Effector memory CD8-positive, alpha-beta T cell (primary cell): Measurements from ENCODE around the gene KLRD1.
"Not testable (repeated sequence)": the region's sequence is repeated elsewhere in the genome, so short reads cannot be mapped to it uniquely, and the experiment has no call there.

Source experiments
- ATAC-seq: fragments of 150-1000 bp; cut with Tn5 transposase; replicated peaks from 2 replicates; pipeline ENCODE4 v1.10.0; 2021; ENCODE audit warnings: mild to moderate bottlenecking, moderate library complexity
- DNase-seq, 3 experiments: peaks; one replicate each; pipeline ENCODE4 v3.0.0; 2021
- H3K27ac Mint-ChIP-seq, 2 donors: one replicate each; pipeline ENCODE4 v1.8.0; 2022; ENCODE audit warnings: mild to moderate bottlenecking in 2 of 2, mixed read lengths in 2 of 2, moderate library complexity in 2 of 2
- H3K27me3 Mint-ChIP-seq, 2 donors: one replicate each; pipeline ENCODE4 v1.8.0; 2022; ENCODE audit warnings: mixed read lengths in 2 of 2
- H3K36me3 Mint-ChIP-seq: one replicate; pipeline ENCODE4 v1.8.0; 2022; ENCODE audit warnings: mild to moderate bottlenecking, moderate library complexity, mixed read lengths; ENCODE audit not compliant: insufficient read depth
- H3K4me1 Mint-ChIP-seq, 2 donors: one replicate each; pipeline ENCODE4 v1.8.0; 2022; ENCODE audit warnings: low read depth in 2 of 2, mixed read lengths in 2 of 2
- H3K4me3 Mint-ChIP-seq, 2 donors: one replicate each; pipeline ENCODE4 v1.8.0; 2022; ENCODE audit warnings: mild to moderate bottlenecking in 2 of 2, mixed read lengths in 2 of 2, moderate library complexity in 2 of 2
- H3K9me3 Mint-ChIP-seq, 2 donors: one replicate each; pipeline ENCODE4 v1.8.0; 2022; ENCODE audit warnings: mixed read lengths in 2 of 2

The KLRD1 gene

GRCh38 chr12:10366875-10367274, 59.2 kb downstream of the KLRD1 start:
- peak; percentile 24 for ATAC-seq
- peaks cover 37 to 39% of the 10 kb centered on the region in 2 donors for H3K4me1 Mint-ChIP-seq
- DNase-seq = no peak
- H3K27ac Mint-ChIP-seq = peak overlapping the region in 1 of 2 donors; percentile 9
- H3K9me3 Mint-ChIP-seq = no peaks in the 10 kb centered on the region
- peak overlapping the region in 1 of 2 donors; percentile 33 for H3K4me3 Mint-ChIP-seq
- no peaks in the 10 kb centered on the region for H3K27me3 Mint-ChIP-seq
- peaks cover 46% of the 10 kb centered on the region for H3K36me3 Mint-ChIP-seq

GRCh38 chr12:10367714-10368113, 60.0 kb downstream of the KLRD1 start:
- peaks cover 40 to 45% of the 10 kb centered on the region in 2 donors for H3K4me1 Mint-ChIP-seq

GRCh38 chr12:10368206-10369171, 60.8 kb downstream of the KLRD1 start:
- ATAC-seq = no peak
- Mint-ChIP-seq H3K9me3 (no peaks in the 10 kb centered on the region), H3K4me3 (peak overlapping the region in 1 of 2 donors; percentile 11), H3K4me1 (peaks cover 42 to 50% of the 10 kb centered on the region in 2 donors), H3K27me3 (no peaks in the 10 kb centered on the region), H3K27ac (peak overlapping the region; percentile 80 to 92), H3K36me3 (peaks cover 59% of the 10 kb centered on the region)
- DNase-seq = no peak

More at GRCh38 chr12:10367714-10368113, 60.0 kb downstream of the KLRD1 start:
- H3K27ac Mint-ChIP-seq = peak overlapping the region; percentile 80 to 92
- not testable (repeated sequence) for DNase-seq, H3K27me3 Mint-ChIP-seq, H3K9me3 Mint-ChIP-seq, ATAC-seq, H3K4me3 Mint-ChIP-seq
- peaks cover 51% of the 10 kb centered on the region for H3K36me3 Mint-ChIP-seq

GRCh38 chr12:10369557-10370415, 62.1 kb downstream of the KLRD1 start:
- Mint-ChIP-seq H3K9me3 (no peaks in the 10 kb centered on the region), H3K4me3 (peak overlapping the region; percentile 62 to 75), H3K36me3 (peaks cover 72% of the 10 kb centered on the region), H3K27ac (peak overlapping the region; percentile 66 to 80), H3K27me3 (no peaks in the 10 kb centered on the region), H3K4me1 (peaks cover 51 to 63% of the 10 kb centered on the region in 2 donors)
- peak; percentile 31 for ATAC-seq
- no peak for DNase-seq

- H3K36me3 Mint-ChIP-seq = peaks cover 94% of the 10 kb centered on the region
- not testable (repeated sequence) for H3K9me3 Mint-ChIP-seq, DNase-seq
Observed at GRCh38 chr12:10371893-10372535, 64.3 kb downstream of the KLRD1 start.

GRCh38 chr12:10372559-10372958, 64.9 kb downstream of the KLRD1 start:
- H3K4me3 Mint-ChIP-seq = peak overlapping the region; percentile 35 to 63
- DNase-seq (no peak), ATAC-seq (peak; percentile 31)
- peaks cover 55 to 77% of the 10 kb centered on the region in 2 donors for H3K4me1 Mint-ChIP-seq
- H3K9me3 Mint-ChIP-seq = no peaks in the 10 kb centered on the region
- H3K27ac Mint-ChIP-seq = peak overlapping the region; percentile 22 to 66
- H3K27me3 Mint-ChIP-seq = no peaks in the 10 kb centered on the region
- peaks cover 96% of the 10 kb centered on the region for H3K36me3 Mint-ChIP-seq

More at GRCh38 chr12:10371893-10372535, 64.3 kb downstream of the KLRD1 start:
- H3K27me3 Mint-ChIP-seq, ATAC-seq: not testable (repeated sequence)
- Mint-ChIP-seq H3K27ac (peak overlapping the region; percentile 22 to 66), H3K4me3 (peak overlapping the region; percentile 52 to 62), H3K4me1 (peaks cover 56 to 74% of the 10 kb centered on the region in 2 donors)

DNA sequence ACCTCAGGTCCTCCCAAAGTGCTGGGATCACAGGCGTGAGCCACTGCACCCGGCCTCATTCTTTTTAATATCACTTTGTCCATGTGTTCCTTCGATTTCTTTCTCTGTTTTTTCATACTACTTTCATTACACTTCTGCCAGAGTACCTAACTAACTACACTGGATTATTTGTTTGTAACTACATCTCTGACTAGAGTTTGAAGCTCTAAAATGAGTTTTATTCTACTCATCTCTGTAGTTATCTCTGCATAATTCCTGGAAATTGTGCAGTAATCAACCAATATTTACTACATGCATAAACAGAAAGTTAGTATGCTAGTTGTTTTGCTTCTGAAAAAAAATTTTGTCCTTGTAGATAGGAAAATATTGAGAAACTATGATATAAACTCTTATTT, 67.0 kb downstream of the KLRD1 start:
- Mint-ChIP-seq H3K27me3 (no peaks in the 10 kb centered on the region), H3K9me3 (no peaks in the 10 kb centered on the region), H3K27ac (peak overlapping the region; percentile 94 to 96), H3K36me3 (peaks cover 99% of the 10 kb centered on the region), H3K4me3 (peak overlapping the region; percentile 63 to 83), H3K4me1 (peaks cover 51 to 70% of the 10 kb centered on the region in 2 donors)
- ATAC-seq = no peak
- no peak for DNase-seq

- ATAC-seq, DNase-seq, H3K27me3 Mint-ChIP-seq, H3K9me3 Mint-ChIP-seq: not testable (repeated sequence)
- peaks cover 46 to 67% of the 10 kb centered on the region in 2 donors for H3K4me1 Mint-ChIP-seq
- peak overlapping the region; percentile 52 to 58 for H3K4me3 Mint-ChIP-seq
- peaks cover 89% of the 10 kb centered on the region for H3K36me3 Mint-ChIP-seq
- H3K27ac Mint-ChIP-seq = peak overlapping the region; percentile 63 to 86
Observed at GRCh38 chr12:10378737-10379136, 71.1 kb downstream of the KLRD1 start.
